Measurements from ENCODE around the gene ALG5.

DNA sequence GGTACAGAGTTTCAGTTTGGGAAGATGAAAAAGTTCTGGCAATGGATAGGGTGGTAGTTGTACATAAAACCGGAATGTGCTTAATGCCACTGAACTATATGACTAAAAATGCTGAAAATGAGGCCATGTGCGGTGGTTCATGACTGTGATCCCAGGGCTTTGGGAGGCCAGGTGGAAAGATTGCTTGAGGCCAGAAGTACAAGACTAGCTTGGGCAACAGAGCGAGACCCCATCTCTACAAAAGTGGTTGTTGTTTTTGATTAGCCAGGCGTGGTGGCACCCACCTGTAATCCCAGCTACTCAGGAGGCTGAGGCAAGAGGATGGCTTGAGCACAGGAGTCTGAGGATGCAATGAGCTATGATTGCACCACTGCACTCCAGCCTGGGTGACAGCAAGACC is 91.9 kb downstream of the ALG5 start:
- TF ChIP-seq, protein P1, sequence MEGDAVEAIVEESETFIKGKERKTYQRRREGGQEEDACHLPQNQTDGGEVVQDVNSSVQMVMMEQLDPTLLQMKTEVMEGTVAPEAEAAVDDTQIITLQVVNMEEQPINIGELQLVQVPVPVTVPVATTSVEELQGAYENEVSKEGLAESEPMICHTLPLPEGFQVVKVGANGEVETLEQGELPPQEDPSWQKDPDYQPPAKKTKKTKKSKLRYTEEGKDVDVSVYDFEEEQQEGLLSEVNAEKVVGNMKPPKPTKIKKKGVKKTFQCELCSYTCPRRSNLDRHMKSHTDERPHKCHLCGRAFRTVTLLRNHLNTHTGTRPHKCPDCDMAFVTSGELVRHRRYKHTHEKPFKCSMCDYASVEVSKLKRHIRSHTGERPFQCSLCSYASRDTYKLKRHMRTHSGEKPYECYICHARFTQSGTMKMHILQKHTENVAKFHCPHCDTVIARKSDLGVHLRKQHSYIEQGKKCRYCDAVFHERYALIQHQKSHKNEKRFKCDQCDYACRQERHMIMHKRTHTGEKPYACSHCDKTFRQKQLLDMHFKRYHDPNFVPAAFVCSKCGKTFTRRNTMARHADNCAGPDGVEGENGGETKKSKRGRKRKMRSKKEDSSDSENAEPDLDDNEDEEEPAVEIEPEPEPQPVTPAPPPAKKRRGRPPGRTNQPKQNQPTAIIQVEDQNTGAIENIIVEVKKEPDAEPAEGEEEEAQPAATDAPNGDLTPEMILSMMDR (IDR thresholded peaks at IDR 0.05 in 2 of 3, conservative IDR thresholded peaks at IDR 0.05 in 1 of 3; ENCODE audit: borderline replicate concordance in 1 of 3, insufficient read depth in 1 of 3, low read depth in 2 of 3, low read length in 2 of 3) = no peak
- TF ChIP-seq, protein P2, sequence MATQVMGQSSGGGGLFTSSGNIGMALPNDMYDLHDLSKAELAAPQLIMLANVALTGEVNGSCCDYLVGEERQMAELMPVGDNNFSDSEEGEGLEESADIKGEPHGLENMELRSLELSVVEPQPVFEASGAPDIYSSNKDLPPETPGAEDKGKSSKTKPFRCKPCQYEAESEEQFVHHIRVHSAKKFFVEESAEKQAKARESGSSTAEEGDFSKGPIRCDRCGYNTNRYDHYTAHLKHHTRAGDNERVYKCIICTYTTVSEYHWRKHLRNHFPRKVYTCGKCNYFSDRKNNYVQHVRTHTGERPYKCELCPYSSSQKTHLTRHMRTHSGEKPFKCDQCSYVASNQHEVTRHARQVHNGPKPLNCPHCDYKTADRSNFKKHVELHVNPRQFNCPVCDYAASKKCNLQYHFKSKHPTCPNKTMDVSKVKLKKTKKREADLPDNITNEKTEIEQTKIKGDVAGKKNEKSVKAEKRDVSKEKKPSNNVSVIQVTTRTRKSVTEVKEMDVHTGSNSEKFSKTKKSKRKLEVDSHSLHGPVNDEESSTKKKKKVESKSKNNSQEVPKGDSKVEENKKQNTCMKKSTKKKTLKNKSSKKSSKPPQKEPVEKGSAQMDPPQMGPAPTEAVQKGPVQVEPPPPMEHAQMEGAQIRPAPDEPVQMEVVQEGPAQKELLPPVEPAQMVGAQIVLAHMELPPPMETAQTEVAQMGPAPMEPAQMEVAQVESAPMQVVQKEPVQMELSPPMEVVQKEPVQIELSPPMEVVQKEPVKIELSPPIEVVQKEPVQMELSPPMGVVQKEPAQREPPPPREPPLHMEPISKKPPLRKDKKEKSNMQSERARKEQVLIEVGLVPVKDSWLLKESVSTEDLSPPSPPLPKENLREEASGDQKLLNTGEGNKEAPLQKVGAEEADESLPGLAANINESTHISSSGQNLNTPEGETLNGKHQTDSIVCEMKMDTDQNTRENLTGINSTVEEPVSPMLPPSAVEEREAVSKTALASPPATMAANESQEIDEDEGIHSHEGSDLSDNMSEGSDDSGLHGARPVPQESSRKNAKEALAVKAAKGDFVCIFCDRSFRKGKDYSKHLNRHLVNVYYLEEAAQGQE (IDR thresholded peaks at IDR 0.05; ENCODE audit: low read depth) = no peak
- TF ChIP-seq JUND (IDR thresholded peaks at IDR 0.05) (no peak), EZH2 (IDR thresholded peaks at IDR 0.05) (no peak), POLR2AphosphoS5 (IDR thresholded peaks at IDR 0.05; ENCODE audit: low read depth, low read length) (no peak), ZFX (IDR thresholded peaks at IDR 0.05) (no peak), EGR1 (IDR thresholded peaks at IDR 0.05; ENCODE audit: low read depth) (no peak), FOSL1 (IDR thresholded peaks at IDR 0.05; ENCODE audit: low read depth) (no peak), POLR2A (IDR thresholded peaks at IDR 0.05; ENCODE audit: borderline replicate concordance, extremely low read depth, insufficient read depth, insufficient read length) (no peak), CEBPB (IDR thresholded peaks at IDR 0.05; ENCODE audit: low read depth) (no peak), YY1 (IDR thresholded peaks at IDR 0.05; ENCODE audit: extremely low read depth, insufficient replicate concordance, low read depth, low read length) (no peak)
